Ramos (cell line): ENCODE data around the gene SYTL2.
"Not testable (repeated sequence)": the region's sequence is repeated elsewhere in the genome, so short reads cannot be mapped to it uniquely, and the experiment has no call there.

Experiments
- in situ Hi-C: fragments of 300-500 bp; cut with MboI; formaldehyde crosslinking; loops from one replicate; pipeline ENCODE4 v1.14.3; 2022; ENCODE audit warnings: low sequenced_read_pairs; ENCODE audit not compliant: unreplicated experiment

Gene SYTL2

DNA sequence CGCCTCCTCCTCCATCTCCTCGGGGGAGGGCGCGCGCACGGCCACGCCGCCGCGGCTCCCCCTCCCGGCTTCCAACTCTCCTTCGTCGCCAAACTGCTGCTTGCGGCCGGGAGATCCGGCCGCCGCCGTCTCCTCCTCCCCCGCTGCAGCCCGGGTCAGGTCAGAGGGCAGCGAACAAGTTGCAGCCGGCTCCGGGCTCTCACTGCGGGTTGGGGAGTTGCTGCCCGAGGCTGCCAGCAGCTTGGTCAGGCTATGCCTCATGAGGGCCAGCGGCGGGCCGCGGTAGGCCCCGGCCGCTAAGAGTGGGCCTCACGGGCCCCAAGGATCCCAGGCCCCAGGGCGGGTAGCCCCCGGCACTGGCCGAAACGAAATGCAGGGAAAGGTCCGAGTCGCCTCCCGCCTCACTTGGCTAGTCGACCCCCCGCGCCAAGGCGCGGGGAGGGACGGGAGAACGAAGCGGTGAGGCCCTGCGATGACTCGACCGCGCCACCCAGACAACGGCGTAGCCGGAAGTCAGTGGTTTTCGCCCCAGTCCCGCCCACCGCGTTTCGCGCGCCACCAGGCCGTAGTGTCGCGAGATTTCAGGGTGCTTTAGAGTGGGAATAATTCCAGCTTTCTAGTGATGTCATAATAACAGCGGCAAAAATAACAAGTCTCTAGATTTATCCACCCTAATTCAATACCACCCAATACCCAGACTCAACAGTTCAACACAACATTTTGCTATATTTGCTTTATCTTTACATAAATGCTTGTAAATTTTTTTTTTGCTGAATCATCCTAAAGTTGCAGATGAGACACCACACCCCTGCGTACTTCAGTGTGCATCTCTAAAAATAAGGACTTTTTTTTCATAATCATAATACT is 146.1 kb downstream of the SYTL2 start, which contains the start of gene CREBZF:
Gene CREBZF (minus strand): TSS at position 515 of the 867 bp plus-strand sequence. CDS start 254 bp downstream, at position 261.
- in situ Hi-C loops: no loop called here

DNA sequence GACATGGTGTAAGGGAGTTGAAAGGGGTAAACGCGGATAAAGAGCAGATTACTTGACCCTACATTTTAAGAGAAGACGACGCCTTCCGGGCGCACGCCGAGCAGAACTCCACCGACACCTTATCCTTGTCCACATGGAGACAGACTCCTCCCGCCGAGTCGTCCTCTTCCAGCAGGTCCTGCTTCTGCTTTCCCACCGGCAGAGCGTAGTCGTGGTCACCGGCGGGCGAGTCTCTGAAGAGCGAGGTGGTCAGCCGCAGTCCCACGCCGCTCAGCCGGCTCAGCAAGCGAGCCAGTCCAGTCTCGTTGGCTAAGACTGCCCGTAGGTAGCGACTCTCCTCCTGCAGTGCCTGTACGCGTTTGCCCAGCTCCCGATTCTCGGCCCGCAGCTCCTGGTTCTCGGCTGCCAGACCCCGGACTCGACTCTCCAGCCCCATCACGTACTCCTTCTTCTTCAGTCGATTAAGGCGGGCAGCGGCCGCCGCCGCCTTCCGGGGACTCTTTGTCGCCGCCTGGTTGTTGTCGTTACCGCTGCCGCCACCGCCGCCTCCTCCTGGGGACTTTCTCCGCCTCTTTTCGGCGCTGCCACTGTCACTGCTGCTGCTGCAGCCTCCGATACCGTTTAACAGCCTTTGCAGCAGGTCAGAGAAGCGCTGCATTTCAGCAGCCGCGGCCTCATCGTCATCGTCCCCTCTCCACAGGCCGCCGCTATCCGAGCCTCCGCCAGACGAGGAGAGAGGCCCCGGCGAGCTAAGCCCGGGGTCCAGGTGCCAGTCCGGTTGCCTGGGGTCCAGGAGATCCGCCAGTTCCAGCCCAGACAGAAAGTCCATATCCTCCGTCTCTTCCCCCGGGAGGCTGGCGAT is 147.0 kb downstream of the SYTL2 start:
- in situ Hi-C loops: no loop called here

DNA sequence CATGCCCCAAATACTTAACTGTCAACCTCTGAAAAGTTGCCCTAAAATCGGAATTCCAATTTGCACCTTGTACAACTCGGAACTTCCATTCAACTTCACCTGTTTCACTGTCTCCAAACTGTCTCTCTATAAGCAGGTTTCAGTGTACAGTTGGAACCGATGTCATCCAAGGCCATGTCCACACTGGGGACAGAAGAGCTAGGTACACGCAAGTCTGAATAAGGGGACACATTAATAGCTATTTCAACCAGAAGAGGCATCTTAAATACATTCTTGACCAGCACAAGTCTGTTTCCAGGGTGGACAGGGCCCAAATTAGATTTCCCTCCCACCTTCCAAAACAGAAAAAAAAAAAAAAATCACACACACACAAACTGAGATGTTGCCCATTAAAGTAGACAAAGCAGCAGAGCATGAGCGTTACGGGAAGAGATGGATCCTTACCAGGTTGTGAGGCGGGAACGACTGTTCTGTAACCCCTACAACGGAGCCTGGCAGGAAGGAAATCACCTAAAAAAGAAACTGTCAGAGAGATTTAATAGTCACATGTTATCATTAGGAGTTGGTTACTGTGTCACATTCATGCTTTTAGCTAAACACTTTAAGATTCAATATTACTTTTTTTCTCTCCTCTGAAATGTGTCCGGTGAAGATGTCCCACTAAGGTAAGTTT is 147.7 kb downstream of the SYTL2 start:
- in situ Hi-C loops: no loop called here

DNA sequence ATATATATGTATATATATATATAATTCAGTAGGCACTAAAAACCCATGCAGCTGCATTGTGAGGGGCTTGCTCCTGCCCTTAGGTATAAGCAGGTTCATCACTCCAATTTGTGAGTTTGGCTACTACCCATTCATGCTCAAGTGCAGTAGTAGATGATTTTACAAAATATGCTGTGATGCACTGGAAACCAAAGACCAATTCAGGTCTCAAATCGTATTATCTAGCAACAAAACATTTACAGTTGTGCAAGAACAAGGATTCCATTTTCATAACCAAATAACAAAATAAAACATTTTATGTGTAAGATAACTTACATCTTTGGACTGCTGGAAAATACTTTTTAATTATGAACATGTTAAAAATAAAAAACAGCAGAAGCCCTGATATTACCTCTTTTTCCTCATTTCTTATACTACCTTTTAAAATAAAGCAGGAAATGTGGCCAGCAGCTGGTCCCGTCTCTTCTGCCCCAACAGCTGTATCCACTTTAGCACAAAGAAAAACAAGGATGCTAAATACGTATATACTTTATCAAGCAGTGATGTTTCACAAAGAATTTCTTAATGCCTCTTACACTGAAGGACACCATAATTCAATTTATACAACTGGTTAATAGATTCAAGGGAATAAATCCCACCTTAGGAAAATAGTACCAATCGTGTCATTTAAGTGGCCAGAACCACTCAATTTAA is 148.8 kb downstream of the SYTL2 start:
- in situ Hi-C loops: no loop called here

DNA sequence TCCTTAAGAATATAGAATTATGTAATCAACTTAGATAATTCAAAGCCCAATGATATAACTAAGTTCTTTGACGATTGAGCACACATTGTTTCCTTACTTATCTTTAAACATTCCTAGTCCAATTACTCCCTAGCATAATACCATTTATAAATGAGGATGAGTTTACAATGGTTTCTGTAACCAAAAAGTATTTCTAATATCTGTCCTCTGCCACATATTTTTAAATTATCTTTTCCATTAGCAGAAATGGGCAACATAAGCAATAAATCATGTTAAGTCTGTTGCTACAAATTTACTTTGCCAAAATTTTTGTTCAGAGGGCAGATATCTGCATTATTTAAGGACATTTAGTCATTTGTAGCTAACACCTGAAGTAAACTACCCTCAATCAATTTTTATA is 152.8 kb downstream of the SYTL2 start:
- in situ Hi-C loops: no loop called here

DNA sequence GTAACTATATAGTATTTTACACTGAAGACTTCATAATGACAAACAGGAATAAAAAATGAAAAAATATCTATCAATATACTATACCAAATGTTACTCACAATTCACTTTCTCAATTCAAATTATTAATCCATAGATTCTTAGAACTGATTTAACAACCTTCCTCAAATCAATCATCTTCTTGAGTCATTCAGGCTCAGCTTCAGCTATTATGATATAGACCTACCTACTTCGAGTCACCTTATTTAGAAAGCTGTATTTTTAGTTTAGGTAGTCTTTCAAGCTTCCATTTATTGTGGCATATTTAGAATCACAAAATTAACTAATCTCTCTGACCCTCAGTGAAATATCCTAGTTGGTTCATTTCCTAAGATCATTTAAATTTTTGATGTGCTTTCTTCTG is 154.2 kb downstream of the SYTL2 start:
- in situ Hi-C loops: no loop called here

DNA sequence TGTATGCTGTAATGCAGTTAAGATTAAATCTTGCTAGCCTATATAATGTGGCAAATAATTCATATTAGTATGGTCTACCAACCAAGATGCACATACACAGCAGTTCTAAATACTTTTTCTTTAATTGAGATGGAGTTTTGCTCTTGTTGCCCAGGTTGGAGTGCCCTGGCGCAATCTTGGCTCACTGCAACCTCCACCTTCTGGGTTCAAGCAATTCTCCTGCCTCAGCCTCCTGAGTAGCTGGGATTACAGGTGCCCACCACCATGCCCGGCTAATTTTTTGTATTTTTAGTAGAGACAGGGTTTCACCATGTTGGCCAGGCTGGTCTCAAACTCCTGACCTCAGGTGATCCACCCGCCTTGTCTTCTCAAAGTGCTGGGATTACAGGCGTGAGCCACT is 156.6 kb downstream of the SYTL2 start:
- in situ Hi-C loops: not testable (repeated sequence)

DNA sequence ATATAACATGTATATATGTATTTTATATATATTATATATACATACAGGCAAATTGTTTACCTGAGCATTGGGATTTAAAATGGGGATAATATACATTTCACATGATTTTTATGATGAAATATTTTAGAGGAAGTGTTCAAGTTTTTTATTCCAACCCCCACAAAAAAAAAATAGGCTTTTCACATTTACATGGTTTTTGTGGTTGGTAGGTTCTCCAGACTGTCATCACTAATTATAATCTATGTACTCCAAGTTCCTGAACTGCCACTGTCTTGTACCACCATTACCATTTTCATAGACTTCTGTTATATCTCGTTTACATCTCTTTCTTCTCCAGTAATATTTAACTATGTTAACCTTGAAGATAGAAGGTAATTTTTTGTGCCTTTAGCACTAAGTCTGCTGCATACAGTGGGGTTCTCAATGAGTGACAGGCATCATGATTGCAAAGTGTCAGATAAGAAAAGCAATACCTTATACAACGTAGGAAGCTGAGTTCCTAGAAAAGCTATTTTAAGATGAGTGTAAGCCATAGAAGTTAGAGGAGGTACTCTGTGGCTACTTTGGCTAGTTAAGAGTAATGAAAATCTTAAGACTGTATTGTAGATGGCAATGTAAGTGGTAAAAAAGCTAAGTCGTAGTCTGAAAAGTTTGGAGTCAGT is 158.0 kb downstream of the SYTL2 start:
- in situ Hi-C loops: no loop called here

- in situ Hi-C loops: no loop called here
These were observed 159.8 kb downstream of the SYTL2 start for GRCh38 chr11:85651118-85651517.

DNA sequence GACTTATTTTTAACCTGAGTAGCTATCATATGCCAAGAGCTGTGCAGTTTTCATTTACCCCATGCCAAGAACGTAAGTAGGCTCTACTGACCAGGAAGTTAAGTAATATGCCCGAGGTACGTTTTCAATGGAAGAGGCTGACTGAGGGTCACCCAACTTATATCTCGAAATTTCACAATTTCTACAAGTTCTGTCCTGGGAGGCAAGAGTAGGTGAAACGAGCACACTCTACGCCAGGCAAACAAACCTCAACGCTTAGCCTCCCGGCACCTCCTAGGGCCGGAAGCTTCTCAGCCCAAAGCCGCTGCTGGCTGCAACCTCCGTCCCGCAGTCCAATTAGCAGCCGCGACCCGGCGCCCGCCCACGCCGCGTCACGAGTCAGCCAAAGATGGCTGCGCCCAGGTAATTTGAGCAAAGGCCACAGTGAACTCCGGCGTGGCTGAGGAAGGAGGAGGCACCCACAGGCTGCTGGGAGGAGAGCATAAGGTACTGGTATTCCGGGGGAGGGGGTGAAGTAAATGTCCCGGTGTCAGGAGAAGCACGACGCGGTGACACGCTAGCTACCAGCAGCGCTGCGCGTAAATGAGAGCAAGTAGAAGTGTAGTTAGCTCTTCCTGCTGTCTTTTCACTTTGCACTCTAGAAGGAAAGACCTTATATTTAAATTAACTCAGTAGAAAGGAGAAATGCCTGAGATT is 163.2 kb downstream of the SYTL2 start, which contains the start of gene TMEM126A:
Gene TMEM126A (plus strand): TSS at position 364 of the 696 bp plus-strand sequence. CDS start 2,289 bp downstream, outside the sequence.
- in situ Hi-C loops: no loop called here

GRCh38 chr11:85647078-85647477 is 163.9 kb downstream of the SYTL2 start:
- in situ Hi-C loops: no loop called here
